AG04449 (cell line): ENCODE measurements around the gene LARGE1.

Experiments used
- CTCF ChIA-PET: fragments of 350-600 bp; formaldehyde crosslinking; extraction: SDS; loops from one replicate; lab custom pipeline; 2021; ENCODE audit warnings: antibody characterized with exemption; lab: Yijun Ruan, JAX
- POLR2A ChIA-PET: fragments of 400-600, 350-600 bp; formaldehyde crosslinking; extraction: SDS; loops from one replicate; lab custom pipeline; 2020; ENCODE audit warnings: antibody characterized with exemption, inconsistent platforms; lab: Yijun Ruan, JAX
- DNase-seq: peaks from one replicate; pipeline ENCODE4 v3.0.0-alpha.2; 2010; ENCODE audit warnings: low read depth, low spot score
- H3K4me3 ChIP-seq: 2 replicates; pipeline ENCODE4 v1.5.1; 2011; ENCODE audit warnings: low read depth, mild to moderate bottlenecking, control low read depth, low read length
- TF ChIP-seq, protein P1 (sequence below): IDR thresholded peaks from one replicate; pipeline ENCODE4 v1.5.1; 2011; ENCODE audit warnings: mild to moderate bottlenecking, moderate library complexity, low read length, control low read depth, inconsistent platforms; ENCODE audit not compliant: insufficient read depth; ENCODE audit errors: missing control alignments

Gene LARGE1

GRCh38 chr22:33952776-33953175 lies 32.5 kb upstream of the LARGE1 start:
- no peak overlapping the region for H3K4me3 ChIP-seq
- DNase-seq, result no peak
- ChIA-PET CTCF (no interaction called here), POLR2A (no interaction called here)
- TF ChIP-seq, protein P1, sequence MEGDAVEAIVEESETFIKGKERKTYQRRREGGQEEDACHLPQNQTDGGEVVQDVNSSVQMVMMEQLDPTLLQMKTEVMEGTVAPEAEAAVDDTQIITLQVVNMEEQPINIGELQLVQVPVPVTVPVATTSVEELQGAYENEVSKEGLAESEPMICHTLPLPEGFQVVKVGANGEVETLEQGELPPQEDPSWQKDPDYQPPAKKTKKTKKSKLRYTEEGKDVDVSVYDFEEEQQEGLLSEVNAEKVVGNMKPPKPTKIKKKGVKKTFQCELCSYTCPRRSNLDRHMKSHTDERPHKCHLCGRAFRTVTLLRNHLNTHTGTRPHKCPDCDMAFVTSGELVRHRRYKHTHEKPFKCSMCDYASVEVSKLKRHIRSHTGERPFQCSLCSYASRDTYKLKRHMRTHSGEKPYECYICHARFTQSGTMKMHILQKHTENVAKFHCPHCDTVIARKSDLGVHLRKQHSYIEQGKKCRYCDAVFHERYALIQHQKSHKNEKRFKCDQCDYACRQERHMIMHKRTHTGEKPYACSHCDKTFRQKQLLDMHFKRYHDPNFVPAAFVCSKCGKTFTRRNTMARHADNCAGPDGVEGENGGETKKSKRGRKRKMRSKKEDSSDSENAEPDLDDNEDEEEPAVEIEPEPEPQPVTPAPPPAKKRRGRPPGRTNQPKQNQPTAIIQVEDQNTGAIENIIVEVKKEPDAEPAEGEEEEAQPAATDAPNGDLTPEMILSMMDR, result no peak

- DNase-seq, result no peak
Observed at GRCh38 chr22:33940741-33941140, 20.5 kb upstream of the LARGE1 start.

GRCh38 chr22:33932997-33933396 lies 12.7 kb upstream of the LARGE1 start:
- ChIA-PET POLR2A (no interaction called here), CTCF (interaction anchor here (3.4 kb wide), 1 partner anchor 10 kb away, joined by 25 read pairs; no protein-coding TSS in a partner anchor)
- DNase-seq, result no peak
- H3K4me3 ChIP-seq, result no peak overlapping the region
- TF ChIP-seq, protein P1, result no peak

More at GRCh38 chr22:33940741-33941140, 20.5 kb upstream of the LARGE1 start:
- POLR2A ChIA-PET, result no interaction called here
- H3K4me3 ChIP-seq, result no peak overlapping the region
- TF ChIP-seq, protein P1, result no peak
- CTCF ChIA-PET, result interaction anchor here (1.3 to 1.7 kb wide), 2 partner anchors 16 to 18 kb away, joined by 4 to 8 read pairs; no protein-coding TSS in a partner anchor

DNA sequence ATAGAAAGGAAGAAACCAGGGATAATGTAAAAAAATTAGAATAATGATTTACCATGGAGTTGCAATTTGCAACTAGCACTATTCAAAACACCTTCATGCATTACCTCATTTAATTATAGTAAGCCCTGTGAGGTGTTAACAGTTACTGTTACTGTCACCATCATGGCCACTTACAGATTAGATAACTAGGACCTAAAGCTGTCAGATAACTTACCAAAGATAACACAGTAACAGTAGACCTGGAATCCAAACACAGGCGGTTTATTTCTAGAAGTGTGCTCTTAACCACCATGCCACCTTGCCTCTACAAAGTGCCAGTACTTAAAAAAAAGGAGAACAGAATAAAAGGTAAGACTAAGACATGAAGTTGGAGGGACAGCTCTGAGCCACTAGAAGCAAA lies 11.1 kb upstream of the LARGE1 start:
- ChIA-PET CTCF (interaction anchor here (3.4 kb wide), 1 partner anchor 8 kb away, joined by 25 read pairs; no protein-coding TSS in a partner anchor), POLR2A (no interaction called here)
- TF ChIP-seq, protein P1, result no peak
- no peak for DNase-seq
- H3K4me3 ChIP-seq, result no peak overlapping the region

- TF ChIP-seq, protein P1, result no peak
- DNase-seq, result no peak
- ChIA-PET POLR2A (no interaction called here), CTCF (interaction anchor here (1.0 to 1.1 kb wide), 2 partner anchors 1221 to 1222 kb away, joined by 3 read pairs; no protein-coding TSS in a partner anchor)
- H3K4me3 ChIP-seq, result no peak overlapping the region
Observed at GRCh38 chr22:33927752-33928151, 7.5 kb upstream of the LARGE1 start.

- H3K4me3 ChIP-seq, result no peak overlapping the region
- ChIA-PET CTCF (interaction anchor here (0.8 to 3.8 kb wide), 5 partner anchors 186 to 1306 kb away, joined by 3 to 24 read pairs (median 3); no protein-coding TSS in a partner anchor), POLR2A (no interaction called here)
- no peak for DNase-seq
- TF ChIP-seq, protein P1, result no peak
Observed at GRCh38 chr22:33925194-33925593, 4.9 kb upstream of the LARGE1 start.
